ENCODE measurements around the gene CDK10.
A peak's percentile ranks its signal among the peaks of the same experiment; 100 is the strongest.
"Not testable (repeated sequence)": the region's sequence is repeated elsewhere in the genome, so short reads cannot be mapped to it uniquely, and the experiment has no call there.

CDK10 gene, protein sequence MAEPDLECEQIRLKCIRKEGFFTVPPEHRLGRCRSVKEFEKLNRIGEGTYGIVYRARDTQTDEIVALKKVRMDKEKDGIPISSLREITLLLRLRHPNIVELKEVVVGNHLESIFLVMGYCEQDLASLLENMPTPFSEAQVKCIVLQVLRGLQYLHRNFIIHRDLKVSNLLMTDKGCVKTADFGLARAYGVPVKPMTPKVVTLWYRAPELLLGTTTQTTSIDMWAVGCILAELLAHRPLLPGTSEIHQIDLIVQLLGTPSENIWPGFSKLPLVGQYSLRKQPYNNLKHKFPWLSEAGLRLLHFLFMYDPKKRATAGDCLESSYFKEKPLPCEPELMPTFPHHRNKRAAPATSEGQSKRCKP

DNA sequence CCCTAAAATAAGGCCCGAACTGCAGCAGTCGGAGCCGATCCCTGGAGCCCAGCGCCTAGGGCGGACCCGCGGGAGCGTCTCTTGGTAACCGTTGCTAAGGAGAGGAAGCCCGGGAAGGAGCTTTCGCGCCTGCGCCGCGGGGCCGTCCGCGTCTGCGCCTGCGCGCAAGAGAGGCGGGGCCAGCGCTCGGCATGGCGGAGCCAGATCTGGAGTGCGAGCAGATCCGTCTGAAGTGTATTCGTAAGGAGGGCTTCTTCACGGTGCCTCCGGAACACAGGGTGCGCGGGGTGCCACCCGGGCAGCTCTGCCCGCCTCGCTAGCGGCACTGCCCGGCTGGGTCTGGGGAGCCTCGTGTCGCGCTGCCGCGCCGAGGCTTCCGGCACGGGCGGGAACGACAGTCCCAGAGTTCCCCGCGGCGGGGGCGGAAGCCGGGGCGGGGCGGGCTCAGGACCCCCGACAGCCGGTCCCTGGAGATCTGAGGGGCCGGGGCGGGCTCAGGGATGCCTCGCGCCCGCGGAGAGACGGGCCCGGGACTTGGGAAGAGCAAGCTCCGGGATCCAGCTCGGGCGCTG is at the start of gene CDK10:
Gene CDK10 (plus strand): TSS at position 170 of the 572 bp plus-strand sequence. CDS start 22 bp downstream, at position 192.
- DNase-seq (ENCODE audit: low read depth): peak; percentile 77

DNA sequence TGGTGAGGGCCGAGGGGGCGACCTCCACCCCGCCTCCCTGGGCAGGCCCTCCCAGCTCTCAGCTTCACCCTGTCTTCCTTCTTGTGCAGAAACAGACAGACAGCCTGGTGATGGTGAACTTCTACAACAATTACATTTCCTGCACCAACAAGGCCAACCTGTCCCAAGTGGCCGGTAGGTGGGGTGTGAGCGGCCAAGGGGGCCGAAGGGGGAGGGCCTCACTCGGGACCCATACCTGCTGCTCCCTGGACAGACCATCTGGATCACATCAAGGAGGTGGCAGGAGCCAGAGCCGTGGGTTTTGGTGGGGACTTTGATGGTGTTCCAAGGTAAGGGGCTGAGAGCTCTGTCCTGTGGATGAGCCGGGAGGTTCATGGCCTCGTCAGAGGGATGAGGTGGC is 49.1 kb upstream of the CDK10 start:
- DNase-seq (ENCODE audit: low read depth): no peak

DNA sequence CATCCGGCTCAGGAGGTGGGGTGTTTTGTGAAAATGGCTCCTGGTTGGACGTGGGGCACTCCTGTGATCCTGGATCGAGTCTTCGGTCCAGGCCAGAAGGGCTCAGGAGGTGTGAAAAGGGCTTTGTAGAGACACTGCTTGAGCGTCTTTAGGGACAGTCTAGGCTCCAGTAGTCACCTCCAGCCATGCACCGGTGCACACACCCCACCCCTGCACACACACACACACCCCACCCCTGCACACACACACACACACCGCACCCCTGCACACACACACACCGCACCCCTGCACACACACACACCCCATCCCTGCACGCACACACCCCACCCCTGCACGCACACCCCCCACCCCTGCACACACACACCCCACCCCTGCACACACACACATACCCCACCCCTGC is 48.0 kb upstream of the CDK10 start:
- no peak for DNase-seq (ENCODE audit: low read depth)

DNA sequence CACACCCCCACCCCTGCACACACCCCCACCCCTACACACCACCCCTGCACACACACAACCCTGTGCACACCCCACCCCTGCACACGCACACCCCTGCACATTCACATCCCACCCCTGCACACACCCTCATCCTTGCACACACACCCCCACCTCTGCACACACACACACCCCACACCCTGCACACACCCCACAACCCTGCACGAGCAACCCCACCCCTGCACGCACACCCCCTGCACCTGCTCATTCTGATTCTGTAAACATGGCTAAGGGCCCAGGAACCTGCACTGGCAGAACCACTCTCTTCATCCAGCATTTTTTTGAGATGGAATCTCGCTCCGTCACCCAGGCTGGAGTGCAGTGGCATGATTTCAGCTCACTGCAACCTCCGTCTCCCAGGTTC is 47.1 kb upstream of the CDK10 start:
- no peak for DNase-seq (ENCODE audit: low read depth)

DNA sequence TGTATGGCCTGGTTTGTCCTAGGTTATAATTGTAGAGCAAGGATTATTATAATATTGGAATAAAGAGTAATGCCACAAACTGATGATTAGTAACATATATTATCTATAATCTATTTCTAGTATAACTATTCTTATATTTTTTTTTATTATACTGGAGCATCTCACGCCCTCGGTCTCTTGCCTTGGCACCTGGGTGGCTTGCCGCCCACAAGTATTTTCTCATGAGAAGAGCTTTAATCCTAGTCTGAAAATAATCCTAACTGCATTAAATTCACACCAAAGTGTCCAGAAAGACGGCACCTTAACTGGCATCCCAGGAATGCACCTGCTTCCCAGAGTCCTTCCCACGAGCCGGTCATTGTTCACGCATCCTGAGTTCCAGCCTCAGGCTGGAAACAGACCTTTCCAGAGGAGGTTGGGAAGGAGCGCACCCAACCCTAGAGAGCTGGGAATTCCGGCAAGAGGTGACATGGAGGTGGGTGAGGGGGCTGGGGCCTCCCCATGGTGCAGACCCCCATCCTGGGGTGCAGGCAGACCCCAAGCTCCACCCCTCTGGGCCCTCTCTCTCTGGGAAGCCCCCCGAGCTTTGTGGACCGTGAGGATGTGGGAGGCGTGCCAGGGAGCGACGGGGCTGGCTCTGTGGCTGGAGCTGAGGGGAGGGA is 44.9 kb upstream of the CDK10 start:
- no peak for DNase-seq (ENCODE audit: low read depth)

DNA sequence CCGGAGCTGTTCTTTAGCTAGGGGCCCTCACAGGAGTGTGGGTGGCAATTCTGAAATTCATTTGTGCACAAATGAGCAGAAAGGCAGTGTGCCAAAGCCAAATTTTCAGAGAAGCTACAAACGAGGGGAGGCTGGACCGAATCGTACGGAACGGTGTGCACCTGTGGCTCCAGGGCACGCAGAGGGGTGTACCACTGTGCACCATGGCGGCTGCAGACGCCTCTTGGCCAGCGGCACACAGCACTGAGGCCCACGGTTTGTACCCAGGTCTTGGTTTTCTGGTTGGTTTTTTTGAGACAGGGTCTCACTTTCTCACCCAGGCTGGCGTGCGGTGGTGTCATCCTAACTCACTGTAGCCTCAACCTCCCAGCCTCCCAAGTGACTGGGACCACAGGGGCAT is 43.9 kb upstream of the CDK10 start:
- DNase-seq (ENCODE audit: low read depth): no peak

DNA sequence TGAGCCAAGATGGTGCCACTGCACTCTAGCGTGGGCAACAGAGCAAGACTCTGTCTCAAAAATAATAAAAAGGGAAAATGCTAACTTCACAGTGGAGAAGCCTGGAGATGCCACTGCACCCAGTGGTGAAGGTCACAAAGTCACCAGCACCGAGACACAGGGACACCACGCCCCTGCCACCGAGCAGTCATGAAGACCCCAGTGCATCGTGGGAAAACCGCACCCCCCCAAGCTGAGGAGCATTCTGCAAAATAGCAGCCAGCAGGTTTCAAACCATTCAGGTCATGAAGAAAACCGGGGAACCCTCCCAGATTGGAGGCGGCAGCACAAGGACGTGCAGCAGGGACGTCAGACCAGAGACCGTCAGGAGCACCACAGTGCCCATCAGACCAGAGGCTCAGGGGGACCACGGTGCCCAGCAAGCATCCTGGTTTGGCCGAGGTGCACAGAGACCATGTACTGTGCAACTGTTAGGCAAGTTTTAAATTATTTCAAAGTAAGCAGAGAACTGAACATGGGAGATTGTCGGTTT is 42.7 kb upstream of the CDK10 start:
- DNase-seq (ENCODE audit: low read depth): no peak

DNA sequence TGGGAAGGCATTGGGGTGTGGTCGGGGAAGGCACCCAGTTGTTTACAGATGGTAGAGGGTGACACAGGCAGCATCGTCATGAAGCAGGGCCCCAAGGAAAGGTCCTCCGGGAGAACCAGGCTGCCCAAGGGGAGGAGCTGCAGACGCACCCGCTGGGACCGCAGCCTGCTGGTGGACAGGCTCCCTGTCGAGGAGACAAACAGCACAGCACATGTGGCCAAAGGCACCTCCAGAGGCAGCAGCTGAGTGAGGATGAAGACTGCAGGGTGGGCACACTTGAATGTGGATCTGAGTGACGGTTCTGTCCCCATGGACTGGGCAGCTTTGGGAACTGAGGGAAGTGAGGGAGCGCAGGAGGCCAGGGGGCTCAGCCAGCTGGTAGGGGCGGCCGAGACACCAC is 41.4 kb upstream of the CDK10 start:
- DNase-seq (ENCODE audit: low read depth): no peak

DNA sequence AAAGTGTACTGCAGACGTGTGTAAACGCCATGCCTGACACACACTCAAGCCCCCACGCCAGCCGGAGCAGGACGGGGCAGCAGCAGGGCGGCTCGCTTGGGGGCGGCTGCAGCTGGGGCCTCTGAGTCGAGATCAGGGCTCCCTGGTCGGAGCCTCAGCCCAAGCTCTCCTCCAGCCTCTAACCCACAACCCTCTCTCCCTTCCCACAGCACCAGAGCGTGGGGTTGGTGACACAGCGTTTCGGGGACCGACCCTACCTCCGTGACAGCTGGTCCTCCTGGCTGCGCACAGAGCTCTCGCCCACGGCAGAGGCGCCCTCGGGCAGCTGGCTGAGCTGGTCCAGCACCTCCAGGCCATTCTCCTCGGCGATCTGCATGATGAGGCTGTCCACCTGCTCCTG is 40.2 kb upstream of the CDK10 start:
- DNase-seq (ENCODE audit: low read depth): no peak

DNA sequence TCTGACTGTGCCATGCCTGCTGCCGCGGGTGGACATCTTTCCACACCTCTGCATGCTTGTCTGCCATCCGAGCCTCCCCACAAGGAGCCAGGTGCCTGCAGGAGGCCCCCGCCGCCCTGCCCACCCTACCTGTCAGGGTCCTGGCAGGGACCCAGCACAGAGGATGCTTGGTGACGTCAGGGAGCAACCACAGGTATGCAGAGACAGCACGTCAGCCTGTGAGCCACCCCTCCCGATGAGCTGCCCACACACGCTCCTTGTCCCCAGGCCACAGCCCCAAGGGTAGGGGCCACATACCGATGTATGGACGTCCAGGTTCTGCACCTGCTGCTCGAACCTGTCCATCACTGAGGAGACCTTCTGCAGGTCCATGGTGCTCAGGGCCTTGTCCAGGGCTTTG is 39.6 kb upstream of the CDK10 start:
- DNase-seq (ENCODE audit: low read depth): no peak

DNA sequence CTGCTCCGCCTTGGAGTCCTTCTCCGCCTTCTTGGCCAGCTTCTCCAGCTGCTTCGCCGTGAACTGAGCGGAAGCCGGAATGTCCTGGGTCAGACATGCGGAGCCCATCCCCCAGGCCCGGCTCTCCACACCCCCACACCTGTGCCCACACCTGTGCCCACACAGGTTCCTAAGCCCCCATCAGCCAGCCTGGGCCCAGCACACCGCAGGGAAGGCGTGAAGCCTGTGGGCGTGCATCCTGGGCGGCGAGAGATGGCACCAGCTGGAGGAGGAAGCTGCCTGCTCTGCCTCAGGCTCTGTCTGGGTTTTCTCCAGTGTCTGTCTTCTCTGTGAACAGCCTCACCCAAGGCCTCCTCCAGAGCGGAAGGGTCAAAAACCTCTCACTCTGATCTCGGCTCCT is 34.9 kb upstream of the CDK10 start:
- DNase-seq (ENCODE audit: low read depth): no peak

DNA sequence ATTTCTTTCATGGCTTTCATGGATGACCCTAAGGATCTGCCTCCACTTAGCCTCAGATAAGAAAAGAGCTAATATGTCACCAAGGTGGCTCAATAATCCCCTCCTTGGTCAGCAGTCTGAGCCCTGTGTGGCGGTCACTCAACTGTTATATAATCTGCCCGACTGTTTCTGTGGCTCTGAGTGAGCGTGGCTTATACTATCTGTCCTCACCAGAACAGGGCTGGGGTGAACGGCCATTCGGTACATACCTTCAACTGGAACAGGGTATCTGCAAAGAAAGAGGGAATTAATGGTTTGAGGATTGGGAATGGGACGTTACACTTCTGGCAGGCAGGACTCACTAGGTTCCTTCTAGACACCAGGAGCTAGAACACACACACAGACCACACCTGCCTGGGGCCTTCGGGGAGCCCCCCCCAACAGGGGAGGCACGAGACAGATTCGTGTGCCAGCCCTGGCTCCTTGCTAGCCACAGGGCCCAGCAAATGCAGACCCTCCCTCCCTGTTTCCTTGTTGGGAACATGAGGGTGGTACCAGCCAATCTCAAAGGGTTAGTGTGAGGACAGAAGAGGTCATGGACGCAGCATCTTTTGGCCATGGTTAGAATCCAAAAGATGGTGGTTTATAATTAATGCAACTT is 32.7 kb upstream of the CDK10 start:
- no peak for DNase-seq (ENCODE audit: low read depth)

DNA sequence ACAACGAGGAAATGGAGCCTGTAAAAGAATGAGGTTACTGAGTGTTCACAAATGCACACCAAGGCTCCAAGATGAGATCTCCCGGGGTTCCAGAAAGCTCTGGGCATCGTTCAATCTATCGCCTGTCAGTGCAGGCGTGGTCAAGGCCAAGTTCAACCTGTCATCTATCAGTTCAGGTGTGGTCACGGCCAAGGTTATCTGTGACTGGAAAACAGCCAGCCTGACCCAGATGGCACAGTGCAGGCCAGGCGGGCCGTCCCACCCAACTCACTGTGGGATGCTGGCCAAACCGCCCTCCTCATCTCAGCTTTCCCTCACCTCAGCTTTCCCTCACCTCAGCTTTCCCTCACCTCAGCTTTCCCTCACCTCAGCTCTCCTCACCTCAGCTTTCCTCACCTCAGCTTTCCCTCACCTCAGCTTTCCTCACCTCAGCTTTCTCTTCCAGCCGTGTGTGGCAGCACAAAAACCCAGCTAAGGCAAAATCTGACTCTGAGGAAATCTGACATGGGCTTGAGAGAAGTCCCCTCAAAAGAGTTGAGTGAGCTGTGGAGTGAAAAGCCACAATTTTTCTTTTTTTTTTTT is 31.3 kb upstream of the CDK10 start:
- DNase-seq (ENCODE audit: low read depth): no peak

DNA sequence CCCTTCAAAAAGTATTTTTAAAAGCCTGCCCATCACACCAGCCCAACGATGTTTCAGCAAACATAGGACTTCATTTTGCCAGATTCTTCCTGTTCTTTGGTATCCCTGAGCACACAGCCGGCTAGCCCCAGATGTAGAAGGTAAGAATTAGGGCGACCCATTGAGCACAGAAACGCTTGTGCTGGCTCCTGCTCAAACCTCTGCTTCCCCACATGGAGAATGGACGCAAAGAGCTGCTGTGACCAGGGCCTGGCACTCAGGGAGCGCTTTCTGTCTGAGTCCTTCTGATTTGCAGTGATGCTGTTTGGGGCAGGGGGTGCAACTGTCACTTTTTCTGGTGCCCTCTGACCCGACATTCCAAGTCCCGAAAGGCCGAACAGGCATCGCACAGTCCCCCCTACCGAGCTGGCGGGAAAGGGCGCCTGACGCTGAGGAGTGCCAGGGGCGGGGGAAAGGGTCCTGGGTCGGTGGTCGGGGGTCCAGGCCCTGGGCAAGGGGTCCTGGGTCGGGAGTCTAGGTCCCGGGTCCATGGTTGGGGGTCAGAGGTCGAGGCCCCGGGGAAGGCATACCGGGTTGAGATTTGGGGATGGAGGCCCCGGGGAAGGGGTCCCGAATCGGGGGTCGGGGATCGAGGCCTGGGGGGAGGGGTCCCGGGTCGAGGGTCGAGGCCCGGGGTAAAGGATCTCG is 29.9 kb upstream of the CDK10 start:
- no peak for DNase-seq (ENCODE audit: low read depth)

DNA sequence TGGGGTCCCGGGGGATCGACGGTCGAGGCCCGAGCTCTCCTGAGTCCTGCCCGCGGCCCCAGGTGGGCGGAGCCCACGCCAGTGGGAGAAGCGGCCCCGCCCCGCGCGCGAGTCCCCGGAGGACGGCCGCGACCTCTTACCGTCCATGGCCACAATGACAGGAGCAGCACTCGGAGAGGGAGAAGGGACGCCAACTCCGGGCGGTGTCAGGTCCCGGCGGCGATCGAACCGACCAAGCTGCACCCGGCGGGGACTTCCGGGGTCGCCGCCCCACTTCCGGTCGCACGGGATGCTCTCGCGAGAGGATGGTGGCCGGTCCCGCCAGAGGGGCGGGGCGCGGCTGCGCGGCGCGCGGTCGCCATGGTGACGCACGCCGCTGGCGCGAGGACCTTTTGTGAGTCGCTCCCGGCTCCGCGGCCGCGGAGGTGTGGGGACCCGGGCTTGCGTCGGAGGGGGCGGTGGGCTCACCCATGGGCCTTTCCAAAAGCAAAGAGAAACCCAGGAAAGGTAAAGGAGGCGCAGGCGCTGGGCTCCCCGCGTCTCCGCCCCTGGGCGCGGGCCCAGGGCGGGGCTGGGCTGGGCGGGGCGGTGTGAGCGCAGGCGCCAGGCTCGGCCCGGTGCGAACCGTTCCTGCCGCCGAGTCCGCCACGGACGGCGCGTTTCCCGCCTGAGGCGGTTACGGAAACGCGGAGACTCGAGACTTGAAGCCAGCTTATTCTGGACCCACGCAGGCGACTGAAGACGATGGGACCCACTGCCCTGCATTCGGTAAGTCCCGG is 28.9 kb upstream of the CDK10 start, which contains the start of the genes CHMP1A and SPATA33:
Gene CHMP1A (minus strand): TSS at position 267 of the 779 bp plus-strand sequence. CDS start 120 bp downstream, at position 147.
Gene SPATA33 (plus strand): TSS at position 395 of the 779 bp plus-strand sequence. CDS start 76 bp downstream, at position 471.
- peak; percentile 80 for DNase-seq (ENCODE audit: low read depth)

DNA sequence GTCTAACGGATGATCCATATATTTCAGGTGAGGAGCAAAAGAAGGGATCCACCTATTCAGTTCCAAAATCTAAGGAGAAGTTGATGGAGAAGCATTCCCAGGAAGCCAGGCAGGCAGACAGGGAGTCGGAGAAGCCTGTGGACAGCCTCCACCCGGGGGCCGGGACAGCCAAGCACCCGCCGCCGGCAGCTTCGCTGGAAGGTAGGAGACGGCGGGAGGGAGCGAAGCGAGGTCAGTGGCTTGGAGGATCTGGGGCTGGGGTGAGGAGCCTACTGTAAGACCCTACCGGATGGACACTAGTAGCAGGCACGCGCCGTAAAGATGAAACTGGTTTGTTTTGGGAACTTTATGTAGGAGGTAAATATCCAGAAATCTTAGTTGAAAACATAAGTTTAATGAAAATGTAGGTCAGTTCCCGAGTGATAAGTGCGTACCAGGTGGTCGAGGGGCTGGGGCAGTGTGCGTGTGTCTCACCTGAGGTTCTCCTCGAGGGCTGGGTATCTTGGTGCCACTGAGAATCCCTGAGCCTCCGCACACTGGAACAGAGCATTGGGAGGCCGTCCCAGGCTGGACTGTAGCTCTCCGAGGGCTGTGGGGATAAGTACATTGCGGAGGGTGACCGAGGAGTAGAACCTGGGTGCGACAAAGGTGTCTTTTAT is 28.1 kb upstream of the CDK10 start:
- DNase-seq (ENCODE audit: low read depth): no peak

DNA sequence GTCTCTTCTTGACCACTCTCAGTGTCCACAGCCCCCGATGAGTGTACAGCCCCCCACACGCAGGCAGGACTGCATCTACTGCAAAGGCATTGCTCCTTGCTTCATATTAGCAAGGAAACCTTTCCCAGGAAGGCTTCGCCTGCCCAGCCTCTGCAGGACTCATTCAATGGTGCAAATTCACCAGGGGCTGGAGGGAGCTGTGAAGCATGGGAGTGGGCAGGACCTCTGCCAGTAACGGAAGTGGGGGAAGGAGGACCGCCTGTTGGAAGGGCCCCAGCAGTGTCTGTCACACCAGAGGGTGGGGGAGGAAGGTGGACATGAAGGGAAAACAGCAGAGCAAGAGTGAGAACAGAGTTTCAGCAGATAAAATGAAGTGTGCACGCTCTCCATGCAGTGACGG is 26.3 kb upstream of the CDK10 start:
- DNase-seq (ENCODE audit: low read depth): no peak

DNA sequence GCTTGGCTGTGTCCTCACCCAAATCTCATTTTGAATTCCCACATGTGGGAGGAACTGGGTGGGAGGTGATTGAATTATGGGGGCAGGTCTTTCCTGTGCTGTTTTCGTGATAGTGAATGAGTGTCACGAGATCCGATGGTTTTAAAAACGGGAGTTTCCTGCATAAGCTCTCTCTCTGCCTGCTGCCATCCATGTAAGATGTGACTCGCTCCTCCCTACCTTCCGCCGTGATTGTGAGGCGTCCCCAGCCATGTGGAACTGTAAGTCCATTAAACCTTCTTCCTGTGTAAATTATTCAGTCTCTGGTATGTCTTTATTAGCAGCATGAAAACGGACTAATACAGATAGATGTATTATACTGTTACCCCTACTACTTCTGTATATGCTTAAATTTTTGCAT is 25.3 kb upstream of the CDK10 start:
- DNase-seq (ENCODE audit: low read depth): no peak

DNA sequence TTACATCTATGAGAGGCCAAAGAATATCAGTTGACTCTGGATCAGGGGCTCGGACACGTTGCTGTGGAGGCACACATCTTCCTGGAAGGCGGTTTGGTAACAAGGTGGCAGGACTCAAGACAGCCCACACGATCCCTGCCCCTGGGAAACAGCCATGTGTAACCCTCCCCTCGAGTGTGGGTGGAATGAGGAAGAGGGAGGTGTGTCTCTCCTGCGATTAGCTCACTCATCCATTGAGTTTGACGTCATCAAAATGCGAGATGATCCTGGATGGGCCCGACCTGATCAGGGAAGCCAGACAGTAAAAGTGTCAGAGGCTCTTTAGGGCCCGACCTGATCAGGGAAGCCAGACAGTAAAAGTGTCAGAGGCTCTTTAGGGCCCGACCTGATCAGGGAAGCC is 22.3 kb upstream of the CDK10 start:
- not testable (repeated sequence) for DNase-seq (ENCODE audit: low read depth)

DNA sequence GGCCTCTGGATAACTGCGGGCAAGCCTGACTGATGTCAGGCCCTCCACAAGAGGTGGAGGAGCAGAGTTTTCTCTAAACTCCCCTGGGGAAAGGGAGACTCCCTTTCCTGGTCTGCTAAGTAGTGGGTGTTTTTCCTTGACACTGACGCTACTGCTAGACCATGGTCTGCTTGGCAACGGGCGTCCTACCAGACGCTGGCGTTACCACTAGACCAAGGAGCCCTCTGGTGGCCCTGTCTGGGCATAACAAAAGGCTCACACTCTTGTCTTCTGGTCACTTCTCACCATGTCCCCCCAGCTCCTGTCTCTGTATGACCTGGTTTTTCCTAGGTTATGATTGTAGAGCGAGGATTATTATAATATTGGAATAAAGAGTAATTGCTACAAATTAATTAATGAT is 19.5 kb upstream of the CDK10 start:
- DNase-seq (ENCODE audit: low read depth): peak; percentile 50

Measured in iris pigment epithelial cell (primary cell).